ENCODE data around the gene GJD3.

- no peak for TF ChIP-seq CTCF (IDR thresholded peaks at IDR 0.05; ENCODE audit: low read length)
- TF ChIP-seq EZH2 (optimal IDR thresholded peaks at IDR 0.05; ENCODE audit: low read depth, low read length): no peak
Measured at GRCh38 chr17:40330850-40331470, 33.6 kb downstream of the GJD3 start.

Measured in MM.1S (cell line).